NCI-H82 (cell line): ENCODE data around the gene CAPN9.

ENCODE experiments used
- DNase-seq: peaks from one replicate; lab custom pipeline; 2025; lab: John Stamatoyannopoulos, UW

The CAPN9 gene

DNA sequence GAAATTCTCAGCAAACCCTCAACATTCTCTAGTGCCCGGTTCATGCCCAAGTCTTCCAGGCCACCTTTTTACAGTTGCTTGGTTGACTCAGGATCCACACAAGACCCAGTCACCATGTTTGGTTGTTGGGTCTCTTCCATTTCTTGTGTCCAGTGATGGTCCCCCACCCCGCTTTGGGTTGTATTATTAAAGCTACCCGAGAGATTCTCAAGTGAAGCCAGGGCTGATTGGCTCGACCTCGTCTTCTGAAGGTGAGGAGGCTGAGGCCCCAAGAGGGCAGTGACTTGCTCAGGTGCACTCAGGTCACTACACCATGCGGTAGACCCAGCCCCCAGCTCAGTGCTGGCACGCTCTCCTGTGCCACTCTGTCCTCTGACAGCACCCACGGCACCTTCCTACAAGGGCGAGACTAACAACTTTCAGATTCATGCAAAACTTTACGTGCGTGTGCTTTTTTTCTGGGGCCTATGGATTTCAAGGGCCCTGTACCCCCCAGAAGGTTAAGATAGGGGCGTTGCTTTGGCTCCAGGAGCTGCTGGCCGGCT is 50.3 kb downstream of the CAPN9 start:
- DNase-seq: no peak

DNA sequence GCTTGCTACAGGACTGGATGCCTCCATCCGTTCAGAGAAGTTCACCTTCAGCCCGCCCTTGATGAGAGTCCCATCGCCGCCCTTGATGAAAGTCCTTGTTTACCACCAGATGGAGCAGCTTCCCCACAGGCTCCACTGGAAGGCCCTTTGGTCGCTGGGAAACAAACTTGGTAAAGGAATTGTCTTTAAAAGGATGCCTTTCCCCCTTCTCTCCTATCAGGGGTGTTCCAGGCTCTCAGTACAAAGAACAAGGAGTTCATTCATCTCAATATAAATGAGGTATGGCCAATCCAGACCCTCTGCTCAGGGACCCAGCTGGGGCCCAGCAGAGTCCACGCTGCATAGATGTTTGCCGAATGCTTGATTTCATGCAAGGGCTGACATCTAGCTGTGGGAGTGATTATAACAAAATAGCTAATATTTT is 50.8 kb downstream of the CAPN9 start:
- DNase-seq: peak; percentile 83

DNA sequence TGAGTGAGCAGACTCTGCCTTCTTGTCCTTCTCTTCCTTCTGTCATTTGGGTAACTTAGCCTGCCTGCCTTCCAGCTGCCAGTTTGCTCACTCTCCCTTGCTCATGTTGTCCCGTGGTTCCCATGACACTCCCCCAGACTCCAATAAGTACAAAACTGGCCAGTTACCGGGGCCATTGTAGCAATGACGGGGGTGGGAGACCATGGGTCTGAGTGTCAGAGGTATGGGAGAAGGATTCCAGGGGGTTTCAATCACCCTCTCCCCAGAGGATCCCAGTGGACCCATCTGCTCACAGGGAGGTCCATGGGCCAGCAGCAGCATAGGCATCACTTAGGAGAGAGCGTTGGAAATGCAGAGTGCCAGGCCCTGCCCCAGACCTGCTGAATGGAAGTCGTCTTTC is 51.3 kb downstream of the CAPN9 start:
- no peak for DNase-seq

DNA sequence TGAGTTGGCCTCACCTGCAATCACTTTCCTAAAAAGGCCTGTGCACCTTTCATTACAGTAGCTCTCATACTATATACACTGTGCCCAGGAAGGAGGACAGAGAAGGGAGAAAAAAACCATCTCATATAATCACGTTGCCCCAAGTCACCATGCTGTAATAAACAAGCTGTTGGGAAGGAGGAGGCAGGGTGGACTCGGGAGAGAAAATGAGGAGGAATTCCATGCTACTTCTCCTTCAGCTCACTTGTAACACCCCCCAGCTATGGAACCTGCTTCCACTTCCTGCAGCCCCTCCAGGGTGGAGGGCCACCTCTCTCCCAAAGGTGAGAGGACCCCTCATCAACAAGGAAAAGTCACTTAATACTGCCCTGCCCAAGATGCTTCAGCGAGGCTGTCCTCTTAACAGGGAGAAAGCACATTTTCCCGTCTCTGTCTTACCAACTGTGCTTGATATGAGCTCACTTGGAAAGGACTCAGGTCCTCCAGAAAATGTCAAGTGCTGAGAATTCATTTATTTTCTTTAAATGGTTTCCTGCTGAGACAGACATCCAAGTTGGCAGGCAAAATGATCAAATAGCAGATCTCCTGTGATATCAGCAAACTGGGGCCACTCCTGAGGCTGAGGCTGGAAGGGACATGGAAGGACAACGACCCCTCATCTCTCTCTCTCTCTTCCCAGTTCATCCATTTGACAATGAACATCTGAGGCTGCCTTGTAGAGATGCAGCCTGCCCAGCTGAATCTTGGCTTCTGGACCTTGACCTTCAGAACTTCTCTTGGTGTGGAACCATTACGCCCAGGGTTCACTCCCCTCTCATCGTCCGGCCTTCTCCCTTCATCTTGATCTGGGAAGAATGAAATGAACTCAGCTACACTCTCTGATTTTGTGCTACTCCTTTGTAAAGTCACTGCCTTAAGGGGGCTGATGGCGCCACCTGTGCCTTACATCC is 54.0 kb downstream of the CAPN9 start:
- DNase-seq: no peak

DNA sequence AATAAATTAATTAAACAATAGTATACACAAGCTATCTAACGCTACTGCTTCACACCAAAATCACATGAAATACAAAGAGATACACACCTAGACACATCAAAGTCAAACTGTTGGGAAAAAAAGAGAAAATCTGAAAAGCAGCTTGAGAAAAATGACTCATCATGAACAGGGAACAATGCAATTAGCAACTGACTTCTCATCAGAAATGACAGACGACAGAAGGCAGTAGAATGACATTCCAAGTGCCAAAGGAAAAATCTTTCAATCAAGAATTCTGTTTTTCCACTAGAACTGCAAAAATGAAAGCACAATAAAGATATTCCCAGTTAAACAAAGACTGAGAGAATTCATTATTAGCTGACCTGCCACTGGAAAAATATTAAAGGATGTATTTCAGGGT is 57.2 kb downstream of the CAPN9 start:
- no peak for DNase-seq

DNA sequence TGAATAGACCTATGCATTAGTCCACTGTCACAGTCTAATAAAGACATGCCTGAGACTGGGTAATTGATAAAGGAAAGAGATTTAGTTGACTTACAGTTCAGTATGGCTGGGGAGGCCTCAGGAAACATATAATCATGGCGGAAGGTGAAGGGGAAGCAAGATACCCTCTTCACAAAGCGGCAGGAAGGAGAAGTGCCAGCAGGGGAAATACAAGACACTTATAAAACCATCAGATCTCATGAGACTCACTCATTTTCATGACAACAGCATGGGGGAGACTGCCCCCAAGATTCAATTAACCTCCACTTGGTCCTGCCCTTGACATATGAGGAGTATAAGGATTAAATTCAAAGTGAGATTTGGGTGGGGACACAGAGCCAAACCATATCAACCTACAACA is 59.4 kb downstream of the CAPN9 start:
- DNase-seq: no peak

DNA sequence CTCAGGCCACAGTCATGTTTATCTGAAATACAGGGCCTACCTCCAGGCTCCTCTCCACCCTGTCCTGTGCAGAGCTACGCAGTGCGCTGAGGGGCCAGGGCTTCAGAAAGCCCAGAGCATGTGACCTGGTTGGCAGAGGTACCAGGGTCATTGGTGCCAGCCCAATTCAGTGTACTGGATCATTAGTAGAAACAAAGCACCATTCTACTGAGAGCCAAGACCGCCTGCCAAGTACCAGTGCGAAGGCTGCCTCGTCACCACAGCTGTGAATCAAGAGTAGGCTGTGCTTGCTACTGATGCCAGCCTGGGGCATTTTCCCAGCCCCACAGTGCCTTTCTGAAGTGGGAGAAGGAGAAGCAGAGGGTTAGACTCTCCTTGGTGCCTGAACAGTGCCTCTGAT is 59.8 kb downstream of the CAPN9 start:
- DNase-seq: no peak

DNA sequence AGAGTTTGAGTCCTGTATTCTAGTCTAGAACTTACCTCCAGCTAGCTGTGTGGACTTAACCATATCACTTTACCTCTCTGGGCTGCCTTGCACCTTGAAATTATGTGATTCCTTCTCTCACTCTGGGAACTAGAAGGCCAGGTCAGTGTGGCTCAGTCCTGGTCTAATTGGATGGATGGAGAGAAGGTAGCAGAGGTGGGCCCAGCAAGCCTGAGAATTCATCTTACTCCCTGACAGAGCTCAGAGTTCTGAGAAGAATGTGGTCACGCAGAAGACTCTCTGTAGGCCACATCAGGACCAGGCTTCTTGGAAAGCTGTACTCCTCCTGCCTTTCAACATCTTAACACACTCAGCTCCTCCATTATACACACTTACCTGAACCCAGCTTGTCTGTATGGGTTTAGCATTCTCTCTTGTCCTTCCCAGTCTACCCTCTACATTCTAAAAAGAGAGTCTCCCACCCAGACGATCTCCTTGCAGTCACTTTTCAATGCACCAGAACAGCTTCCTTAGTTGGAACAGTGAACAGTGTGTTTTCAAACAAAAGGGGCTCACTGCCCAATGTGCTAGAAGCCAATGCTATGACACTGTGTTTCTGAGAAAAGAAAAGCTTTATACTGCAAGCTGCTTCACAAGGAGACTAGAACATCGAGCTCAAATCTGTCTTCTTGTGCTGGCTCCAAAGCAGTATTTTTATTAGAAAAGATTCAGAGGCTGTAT is 60.5 kb downstream of the CAPN9 start:
- DNase-seq: no peak

DNA sequence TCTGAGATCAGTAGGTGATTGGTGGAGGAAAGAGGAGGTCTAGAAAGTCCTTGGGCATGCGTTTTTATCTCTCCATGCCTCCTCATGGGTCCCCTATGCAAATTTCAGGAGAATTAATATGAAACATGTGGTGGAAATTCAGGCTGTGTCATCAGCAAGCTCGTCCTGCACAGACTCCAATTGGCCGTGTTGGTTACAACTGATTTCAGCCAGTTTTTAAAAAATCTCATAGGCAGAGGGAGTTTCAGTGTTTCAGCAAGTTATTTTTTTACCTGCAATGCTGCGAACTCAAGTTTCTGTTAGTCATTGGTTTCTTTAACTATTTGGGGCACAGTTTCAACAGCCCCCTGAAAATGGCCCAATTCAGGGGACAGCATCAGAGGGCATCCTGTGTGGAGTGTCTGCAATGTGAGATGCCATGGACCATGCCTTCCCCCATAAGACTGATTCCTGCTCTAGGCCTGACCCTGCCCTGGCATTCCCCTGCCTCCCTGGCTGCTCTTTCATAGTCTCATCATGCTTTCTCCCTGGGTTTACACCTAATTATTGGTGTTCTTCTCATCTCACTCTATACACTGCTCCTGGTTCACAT is 61.2 kb downstream of the CAPN9 start:
- no peak for DNase-seq

DNA sequence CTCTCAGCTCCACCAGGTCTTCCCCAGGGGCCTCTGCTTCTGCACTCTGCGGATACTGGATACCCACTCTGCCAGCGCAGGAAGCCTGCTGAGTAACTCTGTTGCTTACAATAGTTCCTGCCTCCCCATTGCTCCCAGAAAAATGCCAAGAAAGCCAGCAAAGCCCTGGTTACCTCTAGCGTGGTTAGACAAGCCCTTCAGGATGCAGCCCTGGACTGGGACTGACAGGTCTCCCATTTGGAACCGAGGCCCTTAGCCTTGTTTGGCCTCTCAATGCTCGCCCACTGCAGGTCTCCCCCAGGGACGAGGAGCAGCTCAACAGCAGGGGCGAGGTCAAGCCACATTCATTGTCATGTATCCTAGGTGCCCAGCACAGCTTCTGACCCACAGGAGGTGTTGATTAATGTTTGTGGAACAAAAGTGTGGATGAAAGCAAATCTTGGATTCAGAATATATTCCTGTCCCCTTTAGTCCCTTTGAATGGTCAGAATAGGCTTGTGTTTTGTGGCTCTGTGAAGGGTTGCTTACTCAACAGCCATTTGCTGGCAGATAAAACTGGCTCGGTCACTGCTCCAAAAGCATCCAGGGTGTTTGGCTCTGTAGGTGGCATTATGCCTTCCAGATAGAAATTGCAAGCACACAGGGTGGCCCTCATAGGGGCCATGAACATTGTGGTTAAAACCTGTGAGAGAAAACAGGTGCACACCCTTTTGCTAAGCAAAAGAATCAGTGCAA is 62.2 kb downstream of the CAPN9 start:
- DNase-seq: no peak

DNA sequence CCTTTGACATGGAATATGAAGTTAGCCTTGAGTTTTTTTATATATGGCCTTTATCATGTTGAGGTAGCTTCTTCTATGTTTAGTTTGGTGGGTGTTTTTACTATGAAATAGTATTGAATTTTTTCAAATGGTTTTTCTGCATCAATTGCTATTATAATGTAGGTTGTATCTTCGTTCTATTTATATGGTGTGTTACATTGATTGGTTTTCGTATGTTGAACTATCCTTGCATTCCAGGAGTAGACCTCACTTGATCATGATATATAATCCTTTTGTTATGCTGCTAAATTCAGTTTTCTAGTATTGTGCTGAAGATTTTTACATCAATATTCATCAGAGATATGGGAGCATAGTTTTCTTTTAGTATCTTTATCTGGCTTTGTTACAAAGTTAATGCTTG is 65.4 kb downstream of the CAPN9 start:
- DNase-seq: no peak

DNA sequence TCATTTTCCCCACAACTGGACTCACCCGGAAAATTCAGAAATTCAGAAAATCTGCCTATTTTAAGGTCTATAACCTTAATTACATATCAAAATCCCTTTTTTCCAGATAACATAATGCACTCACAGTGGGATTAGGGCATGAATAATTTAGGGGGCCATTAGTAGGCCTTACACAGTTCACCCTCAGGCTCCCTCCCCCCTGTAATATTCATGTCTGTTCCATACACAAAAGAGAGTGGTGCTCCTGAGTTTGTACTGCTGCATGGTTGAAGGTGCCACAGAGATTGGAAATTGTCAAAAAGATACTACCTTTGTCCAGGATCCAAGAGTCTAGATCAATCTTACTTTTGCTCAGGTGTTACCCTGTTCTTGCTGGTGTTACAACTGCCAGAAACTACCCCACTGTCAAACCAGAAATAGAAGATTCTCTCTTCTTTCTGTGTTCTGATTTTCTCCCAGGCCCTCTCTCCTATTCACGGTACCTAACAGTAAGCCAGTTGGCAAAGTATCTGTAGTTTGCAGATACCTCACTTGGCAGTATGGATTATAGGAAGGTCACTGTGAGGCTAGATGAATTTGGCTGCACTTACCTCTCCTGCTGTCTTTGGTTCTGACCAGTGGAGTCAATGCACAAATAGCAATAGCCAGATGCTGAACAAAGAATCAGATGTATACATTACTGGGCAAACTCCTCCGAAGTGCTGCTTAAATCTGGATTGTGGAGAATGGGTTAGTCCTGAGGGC is 67.9 kb downstream of the CAPN9 start:
- no peak for DNase-seq

DNA sequence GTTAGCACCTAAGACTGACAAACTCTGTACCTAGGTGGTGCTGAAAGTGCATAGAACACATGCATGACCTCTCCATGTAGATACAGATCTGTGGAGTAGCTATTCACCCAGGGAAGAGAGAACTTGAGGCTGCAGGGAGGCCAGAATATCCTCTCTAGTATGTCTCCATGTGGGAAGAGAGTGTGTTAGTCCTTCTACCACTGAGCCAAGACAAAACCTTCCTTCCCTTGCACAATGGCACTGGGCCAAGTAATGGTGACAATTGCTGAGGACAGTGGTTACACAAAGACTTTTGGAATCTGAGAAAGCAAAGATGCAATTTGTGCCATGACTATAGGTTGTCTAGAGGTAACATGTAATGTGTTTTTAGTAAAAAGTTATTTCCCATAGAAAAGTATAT is 68.8 kb downstream of the CAPN9 start:
- no peak for DNase-seq

DNA sequence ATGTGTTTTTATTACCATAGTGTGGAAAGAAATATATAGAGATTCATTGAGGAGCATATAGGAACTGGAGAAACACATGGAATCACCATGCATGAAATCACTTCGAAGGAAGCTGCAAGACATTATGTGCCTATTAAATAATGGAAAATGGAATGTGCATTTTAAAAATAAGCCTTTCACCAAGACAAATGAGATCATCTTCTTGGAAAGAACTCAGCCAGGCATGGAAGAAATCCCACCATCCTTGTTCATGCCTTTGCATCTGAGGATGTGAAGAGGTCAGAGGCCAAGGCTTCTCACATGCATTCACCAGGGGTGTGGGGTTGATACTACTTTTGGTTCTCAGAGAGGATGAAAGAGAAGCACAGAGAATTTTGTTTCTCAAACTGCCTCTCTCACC is 71.2 kb downstream of the CAPN9 start:
- no peak for DNase-seq

DNA sequence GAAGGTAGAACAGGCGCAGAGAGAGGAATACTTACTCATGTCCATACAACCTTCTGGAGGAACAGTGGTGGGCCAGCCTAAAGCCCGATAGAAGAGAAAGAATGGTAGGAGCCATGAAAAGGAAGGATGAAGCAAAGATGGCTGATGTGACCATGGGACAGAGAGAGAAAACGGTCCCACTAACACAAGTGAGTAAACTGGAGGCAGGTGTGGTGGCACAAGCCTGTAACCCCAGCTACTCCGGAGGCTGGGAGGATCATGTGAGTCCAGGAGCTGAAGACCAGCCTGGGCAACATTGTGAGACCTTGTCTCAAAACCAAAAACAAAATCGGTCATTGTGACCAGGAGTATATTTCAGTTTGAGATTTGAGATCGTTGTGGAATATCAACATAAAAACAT is 71.7 kb downstream of the CAPN9 start:
- no peak for DNase-seq

DNA sequence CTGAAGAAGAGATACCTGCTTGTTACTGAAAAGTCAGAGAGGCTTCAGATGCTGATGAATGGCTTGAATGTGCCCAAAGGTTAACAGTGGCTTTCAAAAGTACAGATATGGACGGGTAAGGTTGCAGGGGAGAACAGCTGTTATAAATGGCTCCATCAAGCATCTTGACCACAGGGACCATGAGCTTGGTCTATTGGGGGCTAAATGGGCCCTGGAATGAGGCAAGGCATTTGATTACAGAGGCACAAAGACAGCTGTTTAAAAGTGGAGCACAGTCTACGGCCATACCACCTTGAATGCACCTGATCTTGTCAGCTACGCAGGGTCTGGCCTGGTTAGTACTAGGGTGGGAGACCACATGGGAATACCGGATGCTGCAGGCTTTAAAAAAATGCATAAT is 72.8 kb downstream of the CAPN9 start:
- DNase-seq: no peak

DNA sequence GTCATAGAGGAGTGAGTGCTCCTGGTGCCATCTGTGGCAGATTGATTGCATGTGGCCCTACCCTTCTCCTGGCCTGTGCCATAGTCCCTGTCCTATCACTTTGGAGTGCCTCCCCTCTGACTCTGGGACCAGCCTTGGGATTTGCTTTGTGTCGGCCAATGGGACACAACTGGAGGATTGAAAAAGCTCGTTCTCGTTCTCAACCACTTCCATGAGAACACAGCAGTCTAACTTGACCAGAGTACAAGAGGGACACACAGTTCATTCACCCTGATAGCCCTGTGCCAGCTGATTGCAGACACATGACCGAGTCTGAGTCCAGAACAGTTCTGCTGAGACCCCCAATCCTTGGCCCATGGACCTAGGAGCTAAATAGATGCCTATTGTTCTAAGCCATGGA is 73.4 kb downstream of the CAPN9 start:
- DNase-seq: no peak

DNA sequence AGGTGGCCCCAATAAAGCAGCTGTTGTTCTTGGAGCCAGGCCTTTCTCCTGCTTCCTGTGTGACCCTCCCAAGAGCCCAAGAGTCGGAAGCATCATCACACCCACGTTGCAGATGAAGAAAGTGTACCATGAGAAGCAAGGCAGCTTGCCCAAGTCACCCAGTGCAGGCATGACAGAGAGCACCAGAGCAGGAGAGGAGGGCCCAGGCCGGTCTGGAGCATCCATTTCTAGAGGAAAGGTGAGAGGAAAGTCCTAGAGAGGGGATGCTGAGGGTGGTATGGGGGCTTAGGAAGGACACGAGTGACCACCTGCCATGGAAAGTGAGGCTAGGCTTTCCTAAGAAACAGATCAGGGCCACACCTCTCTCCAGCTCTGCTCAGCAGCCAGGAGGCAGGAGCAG is 74.2 kb downstream of the CAPN9 start:
- no peak for DNase-seq

DNA sequence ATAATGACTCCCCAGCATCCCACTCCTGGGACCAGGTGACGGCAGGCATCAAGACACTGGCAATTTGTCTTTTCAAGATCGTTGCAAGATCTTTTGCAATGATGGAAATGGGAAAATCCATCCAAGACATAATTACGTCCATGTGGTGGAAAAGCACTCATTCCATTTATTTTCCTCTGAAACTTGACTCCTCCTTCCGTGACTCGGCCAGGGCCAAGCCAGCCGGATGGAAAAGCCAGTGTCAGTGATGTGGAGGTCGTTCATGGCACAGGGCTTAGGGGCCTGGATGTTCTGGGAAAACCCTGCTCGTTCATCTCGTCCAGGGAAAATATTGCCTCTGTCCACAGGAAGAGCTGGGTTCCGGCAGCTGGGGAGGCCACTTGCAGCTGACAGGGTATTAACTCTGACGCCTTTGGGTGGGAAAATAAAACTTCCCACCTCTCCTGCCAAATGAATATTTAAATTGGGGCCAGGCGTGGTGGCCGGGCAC is 74.9 kb downstream of the CAPN9 start:
- no peak for DNase-seq

DNA sequence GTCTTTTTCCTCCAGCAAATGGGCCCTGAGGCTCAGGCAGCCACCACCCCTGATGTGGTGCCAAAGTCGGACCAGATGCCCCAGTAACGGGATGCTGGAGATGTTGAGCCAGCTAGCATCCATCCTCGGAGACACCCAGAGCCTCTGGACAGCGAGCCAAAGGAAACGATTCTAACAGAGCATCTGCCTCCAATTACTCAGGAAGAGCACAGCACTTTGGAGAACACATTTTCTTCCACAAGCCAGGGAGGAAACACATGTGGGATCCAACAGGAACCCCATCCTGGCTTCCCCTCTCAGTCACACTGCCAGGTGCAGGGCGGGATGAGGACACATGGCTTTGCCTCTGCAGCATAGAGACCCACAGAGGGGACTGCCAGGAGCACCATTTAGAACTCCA is 76.2 kb downstream of the CAPN9 start:
- DNase-seq: no peak

DNA sequence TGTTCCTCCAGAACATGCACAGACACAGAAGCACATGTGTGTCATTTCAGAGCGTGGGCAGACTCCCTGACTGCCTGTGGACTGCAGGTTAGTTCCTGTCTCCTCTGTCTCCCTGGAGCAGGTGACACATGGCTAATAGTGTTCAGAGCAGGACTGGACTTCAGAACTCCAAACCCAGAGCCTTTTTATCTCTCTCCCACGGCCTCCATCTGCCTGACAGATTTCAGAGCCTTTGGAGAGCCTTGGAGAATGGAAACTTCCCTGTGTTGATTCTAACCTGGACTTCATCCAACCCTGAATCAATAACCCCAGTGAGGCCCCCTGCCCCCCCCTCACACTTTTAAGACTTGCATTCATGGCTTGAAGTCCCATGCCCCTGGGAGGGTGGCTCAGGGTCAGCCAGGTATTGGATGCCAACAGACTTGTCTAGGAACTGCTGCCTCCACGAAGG is 76.8 kb downstream of the CAPN9 start:
- DNase-seq: no peak
